NCI-H226 (cell line): Measurements from ENCODE around the gene HECTD1.
A peak's percentile ranks its signal among the peaks of the same experiment; 100 is the strongest.
"Not testable (repeated sequence)": the region's sequence is repeated elsewhere in the genome, so short reads cannot be mapped to it uniquely, and the experiment has no call there.

Experiments
- DNase-seq: peaks from one replicate; pipeline ENCODE4 v3.0.0-alpha.2; 2015

The HECTD1 gene

GRCh38 chr14:31086466-31086865, 121.1 kb downstream of the HECTD1 start:
- DNase-seq, result not testable (repeated sequence)

- DNase-seq, result no peak
Measured at GRCh38 chr14:31085027-31085426, 122.6 kb downstream of the HECTD1 start.

- no peak for DNase-seq
Measured at GRCh38 chr14:31084385-31084784, 123.2 kb downstream of the HECTD1 start.

- DNase-seq, result no peak
Measured at GRCh38 chr14:31083781-31084180, 123.8 kb downstream of the HECTD1 start.

GRCh38 chr14:31080484-31080883, 127.1 kb downstream of the HECTD1 start:
- no peak for DNase-seq

- DNase-seq, result peak; percentile 20
Measured at GRCh38 chr14:31080056-31080455, 127.5 kb downstream of the HECTD1 start.

GRCh38 chr14:31078766-31079165, 128.8 kb downstream of the HECTD1 start:
- no peak for DNase-seq

- DNase-seq, result no peak
Measured at GRCh38 chr14:31075144-31075543, 132.4 kb downstream of the HECTD1 start.

GRCh38 chr14:31071151-31071550, 136.4 kb downstream of the HECTD1 start:
- no peak for DNase-seq

- peak; percentile 94 for DNase-seq
Measured at GRCh38 chr14:31070431-31070830, 137.2 kb downstream of the HECTD1 start.

- no peak for DNase-seq
Measured at GRCh38 chr14:31069343-31069742, 138.2 kb downstream of the HECTD1 start.

- no peak for DNase-seq
Measured at GRCh38 chr14:31068235-31068634, 139.4 kb downstream of the HECTD1 start.

- DNase-seq, result not testable (repeated sequence)
Measured at GRCh38 chr14:31062908-31063307, 144.7 kb downstream of the HECTD1 start.

GRCh38 chr14:31060253-31060875, 147.2 kb downstream of the HECTD1 start:
- no peak for DNase-seq

GRCh38 chr14:31059152-31059924, 148.3 kb downstream of the HECTD1 start:
- DNase-seq, result peak; percentile 96

- no peak for DNase-seq
Measured at GRCh38 chr14:31057701-31058364, 149.8 kb downstream of the HECTD1 start.

GRCh38 chr14:31057035-31057434, 150.6 kb downstream of the HECTD1 start:
- DNase-seq, result no peak

GRCh38 chr14:31052905-31053586, 154.5 kb downstream of the HECTD1 start:
- not testable (repeated sequence) for DNase-seq

- DNase-seq, result no peak
Measured at GRCh38 chr14:31051511-31051910, 156.1 kb downstream of the HECTD1 start.

- no peak for DNase-seq
Measured at GRCh38 chr14:31051023-31051422, 156.6 kb downstream of the HECTD1 start.
